GM12872 (cell line): ENCODE data around the gene MAD1L1.

Experiments used
- CTCF ChIP-seq: IDR thresholded peaks from 3 replicates; pipeline ENCODE4 v1.5.1; 2011; ENCODE audit warnings: low read depth, mild to moderate bottlenecking, low read length, moderate library complexity; ENCODE audit not compliant: insufficient read depth

The MAD1L1 gene

GRCh38 chr7:1819259-1819841 lies 413.4 kb downstream of the MAD1L1 start:
- no peak for TF ChIP-seq CTCF

GRCh38 chr7:1818575-1819258 lies 414.0 kb downstream of the MAD1L1 start:
- TF ChIP-seq CTCF, result no peak

GRCh38 chr7:1817061-1817712 lies 415.6 kb downstream of the MAD1L1 start:
- no peak for TF ChIP-seq CTCF

- no peak for TF ChIP-seq CTCF
These were observed 417.7 kb downstream of the MAD1L1 start for GRCh38 chr7:1815051-1815481.

- no peak for TF ChIP-seq CTCF
These were observed 418.5 kb downstream of the MAD1L1 start for GRCh38 chr7:1814089-1814811.

GRCh38 chr7:1813394-1814088 lies 419.2 kb downstream of the MAD1L1 start:
- TF ChIP-seq CTCF, result 0 out of 3 replicates have a peak, but pooled peaks have one; percentile 9
